ENCODE data around the gene AGL.
"Not testable (repeated sequence)": the region's sequence is repeated elsewhere in the genome, so short reads cannot be mapped to it uniquely, and the experiment has no call there.

AGL gene

GRCh38 chr1:99818063-99818699 is 32.0 kb upstream of the AGL start:
- DNase-seq (ENCODE audit: low read depth, low spot score): no peak
- Histone ChIP-seq H3K9ac (ENCODE audit: insufficient read length) (no peak overlapping the region), H3K4me3 (no peak overlapping the region), H3K9me3 (ENCODE audit: low read depth, low read length) (no peaks in the 10 kb centered on the region), H3K36me3 (ENCODE audit: insufficient read depth, low read length) (no peaks in the 10 kb centered on the region), H3K27ac (no peak overlapping the region)
- TF ChIP-seq EZH2 (IDR thresholded peaks at IDR 0.05) (no peak), POLR2AphosphoS5 (IDR thresholded peaks at IDR 0.05; ENCODE audit: borderline replicate concordance, low read depth, low read length) (no peak), FOXP2 (optimal IDR thresholded peaks at IDR 0.05; ENCODE audit: control extremely low read depth, extremely low read length, insufficient read depth) (no peak)

DNA sequence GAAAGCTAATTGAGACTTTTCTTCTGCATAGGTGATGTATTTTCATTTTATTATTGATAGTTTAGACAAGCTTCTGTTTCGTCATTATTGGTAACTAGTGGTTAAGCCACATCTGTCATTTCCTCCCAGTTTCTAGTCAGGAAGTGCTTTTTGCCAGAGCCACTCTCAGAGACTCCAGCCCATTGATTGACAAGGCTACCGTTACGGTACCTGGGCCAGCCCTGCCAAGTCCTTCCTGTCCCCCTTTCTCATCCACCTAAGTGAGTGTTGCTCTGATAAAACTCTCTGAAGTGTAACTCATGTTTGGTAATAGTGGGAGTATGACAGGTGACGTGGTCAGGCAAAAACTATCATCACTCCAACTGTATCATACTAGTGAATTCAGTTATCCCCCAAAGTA is 29.6 kb upstream of the AGL start:
- no peaks in the 10 kb centered on the region for H3K9me3 ChIP-seq (ENCODE audit: low read depth, low read length)
- H3K27ac ChIP-seq: no peak overlapping the region
- TF ChIP-seq FOXP2 (optimal IDR thresholded peaks at IDR 0.05; ENCODE audit: control extremely low read depth, extremely low read length, insufficient read depth) (no peak), POLR2AphosphoS5 (IDR thresholded peaks at IDR 0.05; ENCODE audit: borderline replicate concordance, low read depth, low read length) (no peak), EZH2 (IDR thresholded peaks at IDR 0.05) (no peak)
- H3K4me3 ChIP-seq: no peak overlapping the region
- no peaks in the 10 kb centered on the region for H3K36me3 ChIP-seq (ENCODE audit: insufficient read depth, low read length)
- no peak overlapping the region for H3K9ac ChIP-seq (ENCODE audit: insufficient read length)
- DNase-seq (ENCODE audit: low read depth, low spot score): no peak

- Histone ChIP-seq H3K9ac (ENCODE audit: insufficient read length) (no peak overlapping the region), H3K27ac (no peak overlapping the region), H3K9me3 (ENCODE audit: low read depth, low read length) (no peaks in the 10 kb centered on the region; the same call in 1 of the 2 replicates), H3K4me3 (no peak overlapping the region), H3K36me3 (ENCODE audit: insufficient read depth, low read length) (no peaks in the 10 kb centered on the region)
- no peak for DNase-seq (ENCODE audit: low read depth, low spot score)
- TF ChIP-seq POLR2AphosphoS5 (IDR thresholded peaks at IDR 0.05; ENCODE audit: borderline replicate concordance, low read depth, low read length) (no peak), FOXP2 (optimal IDR thresholded peaks at IDR 0.05; ENCODE audit: control extremely low read depth, extremely low read length, insufficient read depth) (no peak), EZH2 (IDR thresholded peaks at IDR 0.05) (no peak)
Measured at GRCh38 chr1:99825098-99825497, 25.1 kb upstream of the AGL start.

DNA sequence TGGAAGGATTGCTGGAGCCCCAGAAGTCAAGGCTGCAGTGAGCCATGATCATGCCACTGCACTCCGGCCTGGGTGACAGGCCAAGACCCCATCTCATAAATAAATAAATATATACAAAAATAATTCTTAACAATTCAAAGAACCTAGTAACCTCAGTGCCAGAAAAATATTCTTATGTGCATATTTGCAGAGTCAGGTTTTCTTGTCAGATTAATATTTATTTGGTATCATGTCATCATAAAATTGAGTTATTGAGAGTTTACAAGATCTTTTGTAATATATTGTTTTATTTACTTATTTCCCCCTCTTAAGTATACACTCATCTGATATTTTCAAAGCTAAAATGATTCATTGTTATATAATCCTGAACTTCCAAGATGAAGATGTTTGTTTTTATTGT is 24.5 kb upstream of the AGL start:
- Histone ChIP-seq H3K27ac (no peak overlapping the region), H3K9me3 (ENCODE audit: low read depth, low read length) (no peaks in the 10 kb centered on the region; the same call in 1 of the 2 replicates), H3K4me3 (no peak overlapping the region), H3K36me3 (ENCODE audit: insufficient read depth, low read length) (no peaks in the 10 kb centered on the region), H3K9ac (ENCODE audit: insufficient read length) (no peak overlapping the region)
- TF ChIP-seq FOXP2 (optimal IDR thresholded peaks at IDR 0.05; ENCODE audit: control extremely low read depth, extremely low read length, insufficient read depth) (no peak), POLR2AphosphoS5 (IDR thresholded peaks at IDR 0.05; ENCODE audit: borderline replicate concordance, low read depth, low read length) (no peak), EZH2 (IDR thresholded peaks at IDR 0.05) (no peak)
- no peak for DNase-seq (ENCODE audit: low read depth, low spot score)

DNA sequence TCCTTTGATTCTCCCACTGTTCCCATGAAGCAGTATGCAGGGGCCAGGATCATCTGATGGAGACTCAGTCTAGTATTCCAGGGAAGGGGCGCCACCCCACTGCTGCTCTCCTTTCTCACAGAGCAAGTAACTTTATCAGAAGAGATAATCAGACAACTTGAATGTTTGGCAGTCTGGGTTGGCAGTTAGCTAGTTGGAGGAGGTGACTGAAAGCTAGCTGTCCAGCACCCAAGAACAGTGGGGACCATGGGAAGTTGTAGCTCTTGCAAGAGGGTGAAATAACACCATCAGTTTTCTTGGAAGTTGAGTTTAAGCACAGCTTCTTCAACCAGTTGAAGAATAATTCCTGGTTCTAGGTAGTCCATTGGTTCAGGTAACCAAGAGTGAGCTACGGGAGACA is 22.2 kb upstream of the AGL start:
- no peak overlapping the region for H3K27ac ChIP-seq
- H3K36me3 ChIP-seq (ENCODE audit: insufficient read depth, low read length): no peaks in the 10 kb centered on the region
- H3K4me3 ChIP-seq: no peak overlapping the region
- no peak overlapping the region for H3K9ac ChIP-seq (ENCODE audit: insufficient read length)
- DNase-seq (ENCODE audit: low read depth, low spot score): no peak
- TF ChIP-seq FOXP2 (optimal IDR thresholded peaks at IDR 0.05; ENCODE audit: control extremely low read depth, extremely low read length, insufficient read depth): no peak
- no peaks in the 10 kb centered on the region; the same call in 1 of the 2 replicates for H3K9me3 ChIP-seq (ENCODE audit: low read depth, low read length)

DNA sequence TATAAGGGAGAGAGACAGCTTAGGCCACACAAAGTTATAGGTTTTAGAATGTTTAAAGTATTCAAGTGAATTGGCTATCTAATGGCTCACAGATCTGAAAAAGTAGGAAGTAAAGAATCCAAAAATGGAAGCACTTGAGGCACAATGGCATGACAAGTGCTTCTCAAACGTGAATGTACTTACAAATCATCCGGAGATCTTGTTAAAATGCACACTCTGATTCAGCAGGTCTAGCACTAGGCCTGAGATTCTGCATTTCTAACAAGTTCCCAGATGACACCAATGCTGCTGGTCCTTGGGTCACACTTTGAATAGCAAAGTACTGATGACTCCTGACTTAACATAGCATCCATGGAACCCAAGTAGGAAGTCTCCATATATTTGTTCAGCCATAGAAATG is 20.9 kb upstream of the AGL start:
- Histone ChIP-seq H3K27ac (no peak overlapping the region), H3K9ac (ENCODE audit: insufficient read length) (no peak overlapping the region), H3K9me3 (ENCODE audit: low read depth, low read length) (no peaks in the 10 kb centered on the region; the same call in 1 of the 2 replicates), H3K36me3 (ENCODE audit: insufficient read depth, low read length) (no peaks in the 10 kb centered on the region), H3K4me3 (no peak overlapping the region)
- no peak for TF ChIP-seq EZH2 (IDR thresholded peaks at IDR 0.05)
- TF ChIP-seq FOXP2 (optimal IDR thresholded peaks at IDR 0.05; ENCODE audit: control extremely low read depth, extremely low read length, insufficient read depth): no peak
- TF ChIP-seq POLR2AphosphoS5 (IDR thresholded peaks at IDR 0.05; ENCODE audit: borderline replicate concordance, low read depth, low read length): no peak
- no peak for DNase-seq (ENCODE audit: low read depth, low spot score)

DNA sequence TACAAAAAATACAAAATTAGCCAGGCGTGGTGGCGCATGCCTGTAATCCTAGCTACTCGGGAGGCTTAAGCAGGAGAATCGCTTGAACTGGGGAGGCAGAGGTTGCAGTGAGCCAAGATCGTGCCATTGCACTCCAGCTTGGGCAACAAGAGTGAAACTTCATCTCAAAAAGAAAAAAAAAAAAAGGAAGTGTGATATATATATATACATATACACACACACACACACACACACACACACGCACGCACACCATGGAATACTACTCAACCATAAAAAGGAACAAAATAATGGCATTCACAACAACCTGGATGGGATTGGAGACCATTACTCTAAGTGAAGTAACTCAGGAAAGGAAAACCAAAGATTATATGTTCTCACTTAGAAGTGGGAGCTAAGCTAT is 16.2 kb upstream of the AGL start:
- not testable (repeated sequence) for H3K9ac ChIP-seq (ENCODE audit: insufficient read length); H3K36me3 ChIP-seq (ENCODE audit: insufficient read depth, low read length); DNase-seq (ENCODE audit: low read depth, low spot score); H3K4me3 ChIP-seq; H3K27ac ChIP-seq; H3K9me3 ChIP-seq (ENCODE audit: low read depth, low read length)

DNA sequence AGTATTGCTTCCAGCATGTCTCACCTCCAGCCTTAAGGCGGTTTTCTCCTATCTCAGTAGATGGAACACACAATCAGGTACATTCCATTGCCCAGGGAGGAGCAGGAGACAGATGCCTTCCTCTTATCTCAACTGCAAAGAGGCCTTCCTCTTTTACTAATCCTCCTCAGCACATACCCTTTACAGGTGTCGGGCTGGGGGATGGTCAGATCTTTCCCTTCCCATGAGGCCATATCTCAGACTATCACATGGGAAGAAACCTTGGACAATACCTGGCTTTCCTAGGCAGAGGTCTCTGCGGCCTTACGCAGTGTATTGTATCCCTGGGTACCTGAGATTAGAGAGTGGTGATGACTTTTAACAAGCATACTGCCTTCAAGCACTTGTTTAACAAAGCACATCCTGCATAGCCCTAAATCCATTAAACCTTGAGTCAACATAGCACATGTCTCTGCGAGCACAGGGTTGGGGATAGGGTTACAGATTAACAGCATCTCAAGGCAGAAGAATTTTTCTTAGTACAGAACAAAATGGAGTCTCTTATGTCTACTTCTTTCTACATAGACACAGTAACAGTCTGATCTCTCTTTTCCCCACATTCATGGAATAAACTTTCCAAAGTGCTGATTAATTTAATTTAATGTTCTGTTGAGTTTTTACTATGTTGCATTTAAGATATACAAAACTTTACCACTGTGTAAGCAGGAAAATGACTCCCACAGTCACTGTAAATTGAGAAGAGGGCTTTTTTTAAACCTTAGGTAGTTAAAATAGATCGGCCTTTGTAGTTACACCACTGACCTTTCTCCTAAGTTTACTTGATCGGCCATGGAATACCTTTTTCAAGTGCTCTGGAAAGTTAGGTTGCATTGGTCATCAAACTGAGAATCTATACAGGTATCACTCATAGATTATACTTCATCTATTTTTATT is 13.7 kb upstream of the AGL start:
- H3K4me3 ChIP-seq; H3K9me3 ChIP-seq (ENCODE audit: low read depth, low read length); H3K9ac ChIP-seq (ENCODE audit: insufficient read length); H3K27ac ChIP-seq; DNase-seq (ENCODE audit: low read depth, low spot score); H3K36me3 ChIP-seq (ENCODE audit: insufficient read depth, low read length): not testable (repeated sequence)

GRCh38 chr1:99840353-99840752 is 9.8 kb upstream of the AGL start:
- not testable (repeated sequence) for H3K4me3 ChIP-seq; H3K27ac ChIP-seq; H3K9me3 ChIP-seq (ENCODE audit: low read depth, low read length); DNase-seq (ENCODE audit: low read depth, low spot score); H3K36me3 ChIP-seq (ENCODE audit: insufficient read depth, low read length); H3K9ac ChIP-seq (ENCODE audit: insufficient read length)
